ENCODE results near the gene NEK6.

DNA sequence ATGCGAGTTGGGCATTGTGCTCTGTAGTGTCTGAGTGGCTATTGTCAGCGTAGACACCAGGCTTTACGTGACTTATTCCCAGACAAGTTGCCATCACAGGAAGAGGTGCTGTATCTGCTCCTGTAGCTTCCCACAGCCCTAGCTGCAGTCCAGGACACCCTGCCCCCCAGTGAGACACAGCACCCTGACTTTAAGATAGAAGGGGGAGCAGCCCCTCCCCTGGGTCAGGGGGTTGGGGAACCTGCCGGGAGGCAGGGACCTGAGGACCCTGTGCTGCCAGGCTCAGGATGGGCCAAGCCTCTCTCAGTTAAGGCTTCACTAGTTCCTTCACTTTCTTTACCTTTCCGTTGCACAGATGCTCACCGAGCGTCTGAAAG, 75.4 kb downstream of the NEK6 start:
- TF ChIP-seq, protein P1, sequence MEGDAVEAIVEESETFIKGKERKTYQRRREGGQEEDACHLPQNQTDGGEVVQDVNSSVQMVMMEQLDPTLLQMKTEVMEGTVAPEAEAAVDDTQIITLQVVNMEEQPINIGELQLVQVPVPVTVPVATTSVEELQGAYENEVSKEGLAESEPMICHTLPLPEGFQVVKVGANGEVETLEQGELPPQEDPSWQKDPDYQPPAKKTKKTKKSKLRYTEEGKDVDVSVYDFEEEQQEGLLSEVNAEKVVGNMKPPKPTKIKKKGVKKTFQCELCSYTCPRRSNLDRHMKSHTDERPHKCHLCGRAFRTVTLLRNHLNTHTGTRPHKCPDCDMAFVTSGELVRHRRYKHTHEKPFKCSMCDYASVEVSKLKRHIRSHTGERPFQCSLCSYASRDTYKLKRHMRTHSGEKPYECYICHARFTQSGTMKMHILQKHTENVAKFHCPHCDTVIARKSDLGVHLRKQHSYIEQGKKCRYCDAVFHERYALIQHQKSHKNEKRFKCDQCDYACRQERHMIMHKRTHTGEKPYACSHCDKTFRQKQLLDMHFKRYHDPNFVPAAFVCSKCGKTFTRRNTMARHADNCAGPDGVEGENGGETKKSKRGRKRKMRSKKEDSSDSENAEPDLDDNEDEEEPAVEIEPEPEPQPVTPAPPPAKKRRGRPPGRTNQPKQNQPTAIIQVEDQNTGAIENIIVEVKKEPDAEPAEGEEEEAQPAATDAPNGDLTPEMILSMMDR (IDR thresholded peaks at IDR 0.05 in 8 of 11, conservative IDR thresholded peaks at IDR 0.05 in 3 of 11) = no peak
- TF ChIP-seq POLR2AphosphoS5 (IDR thresholded peaks at IDR 0.05) = no peak

Data from spleen (tissue), 7 donors.